Astrocyte (in vitro differentiated cells and primary cell): ENCODE results near the gene MRPL12. TPM values are rescaled to one million over a fixed set of nuclear protein-coding genes. Genes with fewer than 3 reads are reported as not detected.
A peak's percentile ranks its signal among the peaks of the same experiment; 100 is the strongest.

ENCODE experiments used
- DNase-seq: peaks from one replicate; pipeline ENCODE4 v3.0.0-alpha.2; 2010; ENCODE audit warnings: low read depth
- FAIRE-seq: peaks from 2 replicates; lab custom pipeline; 2011; peaks lifted over from hg19 to GRCh38; lab: Jason Lieb, UNC
- H2AFZ ChIP-seq: 2 replicates; pipeline ENCODE4 v1.6.0; 2012; ENCODE audit warnings: low read depth, low read length, inconsistent platforms
- H3K27ac ChIP-seq: 2 replicates; pipeline ENCODE4 v1.5.1; 2011; ENCODE audit warnings: low read depth, low read length, inconsistent platforms
- H3K27me3 ChIP-seq: 2 replicates; pipeline ENCODE4 v1.6.0; 2011; ENCODE audit warnings: low read length, inconsistent platforms; ENCODE audit not compliant: insufficient read depth
- H3K36me3 ChIP-seq: 2 replicates; pipeline ENCODE4 v1.5.1; 2011; ENCODE audit warnings: low read length, inconsistent platforms; ENCODE audit not compliant: insufficient read depth
- H3K4me1 ChIP-seq: 2 replicates; pipeline ENCODE4 v1.5.1; 2011; ENCODE audit warnings: low read length, inconsistent platforms; ENCODE audit not compliant: insufficient read depth
- H3K4me2 ChIP-seq: 2 replicates; pipeline ENCODE4 v1.6.0; 2012; ENCODE audit warnings: low read length, inconsistent platforms
- H3K4me3 ChIP-seq: 2 replicates; pipeline ENCODE4 v1.5.1; 2011; ENCODE audit warnings: low read depth, mild to moderate bottlenecking, low read length, inconsistent platforms; ENCODE audit not compliant: insufficient read depth
- H3K79me2 ChIP-seq: 2 replicates; pipeline ENCODE4 v1.6.0; 2012; ENCODE audit warnings: mild to moderate bottlenecking, low read length, inconsistent platforms; ENCODE audit not compliant: insufficient read depth
- H3K9ac ChIP-seq: 2 replicates; pipeline ENCODE4 v1.6.0; 2012; ENCODE audit warnings: mild to moderate bottlenecking, low read length, inconsistent platforms
- H3K9me3 ChIP-seq: 2 replicates; pipeline ENCODE4 v1.5.1; 2012; ENCODE audit warnings: low read depth, mild to moderate bottlenecking, low read length, inconsistent platforms; ENCODE audit not compliant: insufficient read depth
- H4K20me1 ChIP-seq: 2 replicates; pipeline ENCODE4 v1.6.0; 2012; ENCODE audit warnings: low read length, inconsistent platforms; ENCODE audit not compliant: insufficient read depth
- H3K27ac Mint-ChIP-seq: one replicate; pipeline ENCODE4 v1.8.0; 2021; ENCODE audit warnings: mild to moderate bottlenecking, mixed read lengths; ENCODE audit not compliant: unreplicated experiment
- H3K27me3 Mint-ChIP-seq: one replicate; pipeline ENCODE4 v1.8.0; 2021; ENCODE audit warnings: low read depth, mixed read lengths; ENCODE audit not compliant: unreplicated experiment
- H3K36me3 Mint-ChIP-seq: one replicate; pipeline ENCODE4 v1.8.0; 2021; ENCODE audit warnings: low read depth, mixed read lengths; ENCODE audit not compliant: unreplicated experiment
- H3K4me1 Mint-ChIP-seq: one replicate; pipeline ENCODE4 v1.8.0; 2021; ENCODE audit warnings: low read depth, mixed read lengths; ENCODE audit not compliant: unreplicated experiment
- H3K4me3 Mint-ChIP-seq: one replicate; pipeline ENCODE4 v1.8.0; 2021; ENCODE audit warnings: mild to moderate bottlenecking, moderate library complexity, mixed read lengths; ENCODE audit not compliant: unreplicated experiment
- H3K9me3 Mint-ChIP-seq: one replicate; pipeline ENCODE4 v1.8.0; 2021; ENCODE audit warnings: mild to moderate bottlenecking, mixed read lengths; ENCODE audit not compliant: unreplicated experiment
- EZH2 ChIP-seq: IDR thresholded peaks from 2 replicates; pipeline ENCODE4 v1.6.1; 2012; ENCODE audit warnings: mild to moderate bottlenecking, low read length, inconsistent platforms; ENCODE audit not compliant: insufficient read depth
- total RNA-seq: library from RNA; stranded (reverse); gene quantifications from 2 replicates; pipeline ENCODE4 v1.2.1, GENCODE V29; 2021
- TF ChIP-seq, protein P1 (sequence below): IDR thresholded peaks from 2 replicates; pipeline ENCODE4 v1.5.1; 2011; ENCODE audit warnings: low read depth, mild to moderate bottlenecking, inconsistent platforms, low read length, moderate library complexity; ENCODE audit not compliant: insufficient read depth

MRPL12 gene
- total RNA-seq, 1 donor from 2014 or later, result 69.9 TPM

GRCh38 chr17:81722184-81723120 lies 19.3 kb downstream of the MRPL12 start:
- no peak overlapping the region for H2AFZ ChIP-seq
- Mint-ChIP-seq H3K36me3 (no peaks in the 10 kb centered on the region), H3K27ac (peak overlapping the region; percentile 47), H3K9me3 (no peaks in the 10 kb centered on the region), H3K27me3 (peaks cover 8% of the 10 kb centered on the region), H3K4me3 (no peak overlapping the region), H3K4me1 (no peaks in the 10 kb centered on the region)
- no peaks in the 10 kb centered on the region for H3K27me3 ChIP-seq
- FAIRE-seq (no peak), DNase-seq (no peak)
- H3K9me3 ChIP-seq, result no peaks in the 10 kb centered on the region
- no peak overlapping the region for H3K9ac ChIP-seq
- no peaks in the 10 kb centered on the region for H4K20me1 ChIP-seq
- no peaks in the 10 kb centered on the region for H3K4me1 ChIP-seq
- no peak overlapping the region for H3K4me3 ChIP-seq
- TF ChIP-seq, protein P1, sequence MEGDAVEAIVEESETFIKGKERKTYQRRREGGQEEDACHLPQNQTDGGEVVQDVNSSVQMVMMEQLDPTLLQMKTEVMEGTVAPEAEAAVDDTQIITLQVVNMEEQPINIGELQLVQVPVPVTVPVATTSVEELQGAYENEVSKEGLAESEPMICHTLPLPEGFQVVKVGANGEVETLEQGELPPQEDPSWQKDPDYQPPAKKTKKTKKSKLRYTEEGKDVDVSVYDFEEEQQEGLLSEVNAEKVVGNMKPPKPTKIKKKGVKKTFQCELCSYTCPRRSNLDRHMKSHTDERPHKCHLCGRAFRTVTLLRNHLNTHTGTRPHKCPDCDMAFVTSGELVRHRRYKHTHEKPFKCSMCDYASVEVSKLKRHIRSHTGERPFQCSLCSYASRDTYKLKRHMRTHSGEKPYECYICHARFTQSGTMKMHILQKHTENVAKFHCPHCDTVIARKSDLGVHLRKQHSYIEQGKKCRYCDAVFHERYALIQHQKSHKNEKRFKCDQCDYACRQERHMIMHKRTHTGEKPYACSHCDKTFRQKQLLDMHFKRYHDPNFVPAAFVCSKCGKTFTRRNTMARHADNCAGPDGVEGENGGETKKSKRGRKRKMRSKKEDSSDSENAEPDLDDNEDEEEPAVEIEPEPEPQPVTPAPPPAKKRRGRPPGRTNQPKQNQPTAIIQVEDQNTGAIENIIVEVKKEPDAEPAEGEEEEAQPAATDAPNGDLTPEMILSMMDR, result no peak
- no peak for TF ChIP-seq EZH2
- H3K4me2 ChIP-seq, result no peak overlapping the region
- no peaks in the 10 kb centered on the region for H3K79me2 ChIP-seq
- no peak overlapping the region for H3K27ac ChIP-seq
- H3K36me3 ChIP-seq, result no peaks in the 10 kb centered on the region

DNA sequence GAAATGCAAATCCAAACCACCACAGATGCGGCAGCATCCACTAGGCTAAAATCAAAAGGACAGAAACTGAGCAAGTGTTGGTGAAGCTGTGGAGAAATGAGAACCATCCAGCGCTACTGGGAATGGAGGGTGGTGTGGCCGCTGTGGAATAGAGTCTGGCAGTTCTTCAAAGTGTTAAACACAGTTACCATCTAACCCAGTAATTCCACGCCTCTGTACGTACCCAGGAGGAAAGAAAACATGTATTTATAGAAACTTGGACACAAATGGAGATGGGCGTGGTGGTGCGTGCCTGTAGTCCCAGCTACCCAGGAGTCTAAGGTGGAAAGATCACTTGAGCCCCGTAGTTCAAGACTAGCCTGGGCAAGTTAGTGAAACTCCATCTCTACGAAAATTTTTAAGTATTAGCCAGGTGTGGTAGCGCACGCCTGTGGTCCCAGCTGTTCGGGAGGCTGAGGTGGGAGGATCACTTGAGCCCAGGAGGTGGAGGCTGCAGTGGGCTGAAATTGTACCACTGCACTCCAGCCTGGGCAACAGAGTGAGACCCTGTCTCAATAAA lies 20.6 kb downstream of the MRPL12 start:
- no peaks in the 10 kb centered on the region for H3K9me3 Mint-ChIP-seq

More for the DNA sequence above, 20.6 kb downstream of the MRPL12 start:
- H3K27ac ChIP-seq, result no peak overlapping the region
- Mint-ChIP-seq H3K4me3 (no peak overlapping the region), H3K27me3 (peaks cover 8% of the 10 kb centered on the region), H3K4me1 (no peaks in the 10 kb centered on the region), H3K36me3 (no peaks in the 10 kb centered on the region), H3K27ac (no peak overlapping the region)
- no peak overlapping the region for H3K4me3 ChIP-seq
- no peaks in the 10 kb centered on the region for H3K79me2 ChIP-seq
- no peak overlapping the region for H2AFZ ChIP-seq
- H3K4me1 ChIP-seq, result no peaks in the 10 kb centered on the region
- H4K20me1 ChIP-seq, result no peaks in the 10 kb centered on the region
- H3K36me3 ChIP-seq, result no peaks in the 10 kb centered on the region
- DNase-seq (no peak), FAIRE-seq (no peak)
- H3K9me3 ChIP-seq, result no peaks in the 10 kb centered on the region
- H3K27me3 ChIP-seq, result no peaks in the 10 kb centered on the region
- TF ChIP-seq, protein P1, result no peak
- TF ChIP-seq EZH2, result no peak
- no peak overlapping the region for H3K4me2 ChIP-seq
- H3K9ac ChIP-seq, result no peak overlapping the region
